Right renal cortex interstitium (tissue), 3 donors: ENCODE results near the gene ADIPOR1. TPM values are rescaled to one million over a fixed set of nuclear protein-coding genes. Genes with fewer than 3 reads are reported as not detected.
"Not testable (repeated sequence)": the region's sequence is repeated elsewhere in the genome, so short reads cannot be mapped to it uniquely, and the experiment has no call there.

Experiments used
- DNase-seq, 3 donors: peaks; one replicate each; pipeline ENCODE4 v3.0.0-alpha.2; 2013; ENCODE audit warnings: low read depth in 3 of 3, low spot score in 2 of 3
- polyA plus RNA-seq, 3 donors: library from polyadenylated mRNA; unstranded; fragments of 120-200 nt; gene quantifications; one replicate each; pipeline ENCODE4 v1.2.1, GENCODE V29; 2013; ENCODE audit not compliant: insufficient read length in 3 of 3

Gene ADIPOR1
- polyA plus RNA-seq, 3 donors: 80.7 to 86.3 (median 85.3) TPM

GRCh38 chr1:202940561-202940960, 17.6 kb downstream of the ADIPOR1 start:
- no peak for DNase-seq

GRCh38 chr1:202938287-202938925, 19.7 kb downstream of the ADIPOR1 start:
- no peak for DNase-seq

- not testable (repeated sequence) for DNase-seq
These were observed 21.7 kb downstream of the ADIPOR1 start for GRCh38 chr1:202936409-202936808.

- no peak for DNase-seq
These were observed 22.3 kb downstream of the ADIPOR1 start for GRCh38 chr1:202935844-202936243.

GRCh38 chr1:202934755-202935154, 23.4 kb downstream of the ADIPOR1 start:
- no peak for DNase-seq

- DNase-seq: no peak
These were observed 25.6 kb downstream of the ADIPOR1 start for GRCh38 chr1:202932476-202932875.

- DNase-seq: peak; percentile 89 to 94 (median 92)
These were observed 31.3 kb downstream of the ADIPOR1 start, which contains the start of gene KLHL12 for GRCh38 chr1:202926581-202927491. Gene KLHL12 (minus strand): TSS chr1:202927234. CDS start chr1:202925162, 2,072 bp downstream.

- DNase-seq: no peak
These were observed 34.6 kb downstream of the ADIPOR1 start for GRCh38 chr1:202923533-202923932.

GRCh38 chr1:202919615-202920014, 38.5 kb downstream of the ADIPOR1 start:
- no peak for DNase-seq

- DNase-seq: no peak
These were observed 43.0 kb downstream of the ADIPOR1 start for GRCh38 chr1:202915146-202915545.

- not testable (repeated sequence) for DNase-seq
These were observed 45.6 kb downstream of the ADIPOR1 start for GRCh38 chr1:202912476-202912875.

- DNase-seq: no peak
These were observed 48.6 kb downstream of the ADIPOR1 start for GRCh38 chr1:202909494-202909893.

- no peak for DNase-seq
These were observed 49.1 kb downstream of the ADIPOR1 start for GRCh38 chr1:202908998-202909397.

GRCh38 chr1:202905331-202905730, 52.8 kb downstream of the ADIPOR1 start:
- DNase-seq: no peak

- not testable (repeated sequence) for DNase-seq
These were observed 54.3 kb downstream of the ADIPOR1 start for GRCh38 chr1:202903808-202904207.

GRCh38 chr1:202901555-202901954, 56.6 kb downstream of the ADIPOR1 start:
- no peak for DNase-seq

GRCh38 chr1:202892501-202892900, 65.6 kb downstream of the ADIPOR1 start:
- DNase-seq: no peak

Other genes starting within 250 kb of the ADIPOR1 start
- gene SYT2, start 247.9 kb downstream of the ADIPOR1 start, polyA plus RNA-seq: 1 to 10 TPM; 2.3 to 2.5 (median 2.4) TPM
- 100 to 1,000 TPM in 1 of 3 donors, 10 to 100 TPM in 2; 94.2 to 101 (median 94.4) TPM for gene KDM5B, start 149.9 kb downstream of the ADIPOR1 start, polyA plus RNA-seq
- 1 to 10 TPM; 2.3 to 3.5 (median 2.8) TPM for gene PCAT6, start 147.4 kb downstream of the ADIPOR1 start, polyA plus RNA-seq
- gene RABIF, start 69.2 kb downstream of the ADIPOR1 start, polyA plus RNA-seq: 10 to 100 TPM; 11.3 to 12.3 (median 11.4) TPM
- 10 to 100 TPM; 41.0 to 50.3 (median 44.5) TPM for gene KLHL12, start 31.1 kb downstream of the ADIPOR1 start, polyA plus RNA-seq
- gene CYB5R1, start 8.9 kb upstream of the ADIPOR1 start, polyA plus RNA-seq: 10 to 100 TPM; 45.7 to 50.3 (median 48.6) TPM
- gene TMEM183A, start 49.1 kb upstream of the ADIPOR1 start, polyA plus RNA-seq: 10 to 100 TPM; 79.8 to 82.3 (median 82.1) TPM
- gene PPFIA4, start 68.2 kb upstream of the ADIPOR1 start, polyA plus RNA-seq: 1 to 10 TPM; 5.8 to 6.7 (median 6.6) TPM
- gene MYOG, start 127.7 kb upstream of the ADIPOR1 start, polyA plus RNA-seq: under 1 TPM in 2 of 3 donors, not detected in 1; 0.14 TPM
- 1 to 10 TPM; 5.2 to 8.0 (median 6.4) TPM for gene ADORA1, start 169.4 kb upstream of the ADIPOR1 start, polyA plus RNA-seq
- gene MYBPH, start 217.5 kb upstream of the ADIPOR1 start, polyA plus RNA-seq: under 1 TPM; 0.08 to 0.32 (median 0.31) TPM
- gene CHI3L1, start 228.4 kb upstream of the ADIPOR1 start, polyA plus RNA-seq: 10 to 100 TPM; 10.4 to 12.9 (median 11.9) TPM